ENCODE measurements around the gene CYB5A.
"Not testable (repeated sequence)": the region's sequence is repeated elsewhere in the genome, so short reads cannot be mapped to it uniquely, and the experiment has no call there.

CYB5A gene

DNA sequence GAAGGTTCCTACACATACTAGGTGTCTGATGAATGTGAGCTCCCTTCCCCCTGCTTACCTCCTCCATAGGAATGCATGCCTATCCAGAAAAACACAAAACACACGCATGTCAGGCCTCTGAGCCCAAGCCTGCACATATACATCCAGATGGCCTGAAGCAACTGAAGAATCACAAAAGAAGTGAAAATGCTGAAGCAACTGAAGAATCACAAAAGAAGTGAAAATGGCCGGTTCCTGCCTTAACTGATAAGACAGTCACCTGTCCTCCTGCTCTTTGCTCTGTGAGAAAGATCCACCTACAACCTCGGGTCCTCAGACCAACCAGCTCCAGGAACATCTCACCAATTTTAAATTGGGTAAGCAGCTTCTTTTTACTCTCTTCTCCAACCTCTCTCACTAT is 1.2 kb upstream of the CYB5A start:
- not testable (repeated sequence) for DNase-seq

DNA sequence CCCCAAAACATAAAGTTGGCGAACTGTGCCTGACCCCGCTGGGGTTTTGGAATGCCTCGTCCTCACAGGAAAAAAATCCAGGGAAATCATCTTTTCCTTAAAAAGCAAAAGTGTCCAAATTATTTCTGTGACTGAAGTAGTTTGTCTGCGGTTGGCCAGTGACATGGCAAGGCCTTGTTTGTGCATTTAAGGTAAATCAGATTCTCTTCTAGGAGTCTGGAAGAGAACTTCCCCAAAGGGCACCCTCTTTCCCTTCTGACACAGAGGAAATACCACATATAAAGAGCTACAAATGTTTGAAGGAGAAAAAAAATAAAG is 737 bp upstream of the CYB5A start:
- no peak for DNase-seq

GRCh38 chr18:74291472-74291770 is 342 bp downstream of the CYB5A start:
- DNase-seq = no peak

GRCh38 chr18:74290794-74291471 is 830 bp downstream of the CYB5A start:
- DNase-seq = peak; percentile 26 to 44

GRCh38 chr18:74290021-74290420 is 1.7 kb downstream of the CYB5A start:
- DNase-seq = no peak

- no peak for DNase-seq
These were observed 2.6 kb downstream of the CYB5A start for GRCh38 chr18:74289137-74289536.

GRCh38 chr18:74288730-74289129 is 3.0 kb downstream of the CYB5A start:
- DNase-seq = no peak

DNA sequence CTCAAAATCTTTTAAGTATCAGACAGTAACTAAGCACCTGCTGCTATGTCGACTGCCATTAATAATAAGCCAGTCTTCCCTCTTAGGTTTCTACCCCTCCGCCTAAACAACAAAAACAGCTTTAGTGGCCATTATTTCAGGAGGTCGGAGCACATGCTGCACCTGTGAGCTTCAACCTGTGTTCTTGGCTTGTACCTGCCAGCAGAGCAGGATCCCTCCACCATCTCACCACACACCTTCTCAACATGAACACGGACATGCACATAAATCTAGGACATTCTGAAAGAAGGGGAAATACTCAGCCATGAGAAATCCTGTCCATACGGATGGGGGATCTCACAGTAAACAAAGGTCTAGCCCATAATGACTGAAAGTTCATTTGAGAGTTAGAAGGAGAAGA is 3.7 kb downstream of the CYB5A start:
- no peak for DNase-seq

DNA sequence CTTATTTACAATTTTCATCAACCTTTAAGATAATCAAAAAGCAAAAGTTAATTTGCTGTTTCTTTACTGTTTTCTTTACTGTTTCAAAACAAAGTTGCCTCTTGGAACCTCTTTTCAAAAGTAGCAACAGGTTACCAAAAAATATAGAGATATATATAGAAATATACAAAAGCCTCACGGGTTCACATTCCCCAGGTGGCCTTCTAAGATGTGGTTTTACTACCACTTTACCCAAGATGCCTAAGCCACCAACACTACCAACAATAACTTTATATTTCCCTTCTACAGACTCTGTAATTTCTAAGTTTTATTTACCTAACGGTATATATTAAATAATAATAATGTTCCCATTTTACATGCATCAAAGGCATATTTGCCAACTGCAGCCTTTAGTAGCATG is 4.9 kb downstream of the CYB5A start:
- DNase-seq = no peak

- no peak for DNase-seq
These were observed 5.5 kb downstream of the CYB5A start for GRCh38 chr18:74286106-74286855.

- not testable (repeated sequence) for DNase-seq
These were observed 6.2 kb downstream of the CYB5A start for GRCh38 chr18:74285583-74285982.

DNA sequence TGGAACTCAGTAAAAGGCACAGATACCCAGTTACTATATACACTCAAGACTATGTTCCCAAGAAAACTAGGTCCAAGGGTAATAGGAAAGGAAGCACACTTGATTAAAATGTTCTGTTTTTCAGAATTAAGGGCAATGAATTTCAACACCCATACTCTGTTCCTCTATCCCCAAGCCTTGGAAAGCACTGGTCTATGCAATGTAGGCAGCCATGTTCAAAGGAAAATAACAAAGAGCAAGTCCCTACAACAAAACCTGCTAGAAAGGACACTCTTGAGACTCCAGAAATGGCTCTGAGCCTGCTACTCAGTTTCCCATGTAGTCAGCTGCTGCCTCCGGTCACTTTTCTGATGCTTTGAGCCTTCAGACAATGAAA is 6.8 kb downstream of the CYB5A start:
- no peak for DNase-seq

DNA sequence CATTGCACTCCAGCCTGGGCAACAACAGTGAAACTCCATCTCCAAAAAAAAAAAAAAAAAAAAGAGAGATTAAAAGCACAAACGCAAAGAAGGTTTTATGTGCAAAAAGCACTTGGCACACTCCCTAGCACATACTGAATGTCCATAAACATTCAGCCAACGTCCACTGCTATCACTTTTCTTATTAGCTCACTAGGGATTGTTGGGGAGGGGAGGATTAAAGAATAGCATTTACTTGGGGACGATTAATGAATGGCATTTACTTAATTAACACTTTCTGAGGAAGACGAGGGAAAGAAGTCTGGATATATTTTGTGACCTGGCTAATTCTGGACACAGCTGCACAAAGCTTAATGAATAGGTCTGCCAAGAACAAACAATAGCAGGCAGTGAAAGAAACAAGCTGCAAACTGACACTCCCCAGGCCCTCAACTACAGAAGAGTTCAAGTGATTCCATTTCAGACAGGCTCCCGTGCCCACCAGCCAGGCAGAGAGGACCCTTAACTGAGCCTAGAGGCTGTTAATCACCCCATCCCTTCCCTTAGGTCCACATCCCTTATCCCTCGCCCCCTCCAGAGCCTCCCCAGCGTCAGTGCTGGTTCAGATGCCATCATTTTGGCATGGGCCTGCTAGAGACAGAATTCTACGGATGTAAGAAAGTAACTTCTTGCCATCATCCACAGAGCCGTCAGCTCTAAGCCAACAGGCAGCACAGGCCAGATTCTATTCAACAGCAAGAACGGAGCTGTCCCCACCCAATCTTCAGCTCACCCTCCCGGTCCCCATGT is 7.4 kb downstream of the CYB5A start:
- DNase-seq = no peak

DNA sequence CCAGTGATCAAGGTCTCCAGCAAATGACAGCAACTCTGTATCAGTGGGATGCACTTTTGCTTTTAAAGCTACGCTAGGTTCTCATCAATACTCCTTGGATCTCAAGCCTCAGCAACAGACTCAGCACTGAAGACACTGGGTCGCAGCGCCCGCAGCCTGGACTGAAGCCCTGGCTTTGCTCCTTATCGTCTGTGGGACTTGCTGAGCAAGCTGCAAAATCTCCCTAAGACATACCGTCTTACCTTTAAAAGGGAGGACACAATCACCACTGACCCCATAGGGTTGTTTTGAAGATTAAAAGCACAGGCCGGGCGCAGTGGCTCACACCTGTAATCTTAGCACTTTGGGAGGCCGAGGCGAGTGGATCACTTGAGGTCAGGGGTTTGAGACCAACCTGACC is 8.1 kb downstream of the CYB5A start:
- no peak for DNase-seq

- no peak for DNase-seq
These were observed 8.8 kb downstream of the CYB5A start for GRCh38 chr18:74282755-74283554.

GRCh38 chr18:74281980-74282754 is 9.6 kb downstream of the CYB5A start:
- DNase-seq = no peak

- DNase-seq = no peak
These were observed 10.5 kb downstream of the CYB5A start for GRCh38 chr18:74281011-74281979.

- DNase-seq = no peak
These were observed 12.8 kb downstream of the CYB5A start for GRCh38 chr18:74278983-74279382.

DNA sequence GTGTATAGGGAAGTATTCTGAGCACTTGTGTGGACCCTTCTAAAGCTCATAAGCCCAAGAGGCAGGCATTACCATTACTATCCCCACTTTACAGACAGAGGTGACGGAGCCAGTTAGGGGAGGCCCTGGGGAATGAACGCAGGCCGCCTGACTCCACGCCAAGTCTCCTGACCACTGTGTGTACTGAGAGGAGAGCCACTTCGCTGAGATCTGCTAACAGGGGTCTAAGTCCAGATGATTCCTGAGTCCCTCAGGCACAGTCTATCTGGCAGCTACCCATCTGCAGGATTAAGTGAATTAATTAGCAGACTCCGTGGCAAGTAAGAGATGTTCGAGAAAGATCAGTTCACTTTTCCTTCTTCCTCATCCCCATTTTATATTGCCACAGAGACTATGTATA is 13.7 kb downstream of the CYB5A start:
- DNase-seq = no peak

DNA sequence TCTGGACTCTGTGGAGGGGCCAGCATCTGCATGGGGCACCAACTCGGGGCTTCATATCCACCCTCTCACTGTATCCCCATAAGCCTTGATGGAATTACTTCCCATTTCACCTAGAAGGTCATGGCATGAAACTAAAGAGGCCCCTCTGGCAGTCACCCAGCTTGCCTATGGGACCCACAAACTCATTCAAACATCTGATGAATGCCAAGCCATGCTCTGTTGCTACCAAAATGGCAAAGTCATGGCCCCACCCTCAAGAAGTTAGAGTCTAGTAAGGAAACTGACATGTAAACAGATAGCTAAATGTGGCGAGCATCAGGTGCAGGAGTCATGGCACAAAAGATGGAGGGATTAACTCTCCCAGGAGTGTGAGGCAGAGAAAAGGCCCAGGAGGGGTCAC is 14.5 kb downstream of the CYB5A start:
- no peak for DNase-seq

DNA sequence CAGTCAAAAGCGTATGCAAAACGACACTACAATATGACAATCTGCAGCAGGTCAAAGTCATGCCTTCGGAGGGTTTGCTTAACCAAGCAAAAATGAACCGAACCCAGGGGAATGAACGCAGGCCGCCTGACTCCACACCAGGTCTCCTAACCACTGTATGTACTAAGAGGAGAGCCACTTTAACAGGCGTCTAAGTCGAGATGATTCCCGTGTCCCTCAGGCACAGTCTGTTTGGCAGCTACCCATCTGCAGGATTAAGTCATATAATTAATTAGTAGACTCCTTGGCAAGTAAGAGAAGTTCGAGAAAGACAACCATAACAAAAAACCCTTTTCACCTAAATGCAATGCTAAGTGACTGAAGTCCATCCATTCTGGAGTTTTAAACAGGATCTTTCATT is 15.2 kb downstream of the CYB5A start:
- DNase-seq = no peak
